SU-DHL-6 (cell line): ENCODE results near the gene TEC.

Experiments used
- H2AFZ ChIP-seq: fragments of 200-600 bp; sonication (generic); 2 replicates; pipeline ENCODE4 v1.6.1; 2014; ENCODE audit warnings: low read depth, mild to moderate bottlenecking, moderate library complexity, mixed read lengths, antibody characterized with exemption, low read length; ENCODE audit not compliant: severe bottlenecking
- H3F3A ChIP-seq: fragments of 200-600 bp; shearing (Covaris generic); 2 replicates; pipeline ENCODE4 v1.6.0; 2016; ENCODE audit warnings: antibody characterized with exemption, mild to moderate bottlenecking; ENCODE audit not compliant: insufficient read depth
- H3K27ac ChIP-seq: fragments of 200-600 bp; sonication (generic); 2 replicates; pipeline ENCODE4 v1.5.1; 2016; ENCODE audit warnings: low read depth, mild to moderate bottlenecking, low read length, moderate library complexity, mixed read lengths
- H3K27me3 ChIP-seq: fragments of 200-600 bp; sonication (generic), shearing (Covaris generic); 2 replicates; pipeline ENCODE4 v1.6.0; 2014; ENCODE audit warnings: mild to moderate bottlenecking, low read length
- H3K36me3 ChIP-seq: fragments of 200-600 bp; sonication (generic); 2 replicates; pipeline ENCODE4 v1.6.1; 2014; ENCODE audit warnings: mild to moderate bottlenecking, low read length, mixed read lengths
- H3K4me2 ChIP-seq: fragments of 300-600, 200-600 bp; shearing (Covaris generic), sonication (generic); 2 replicates; pipeline ENCODE4 v1.6.0; 2014; ENCODE audit warnings: low read length, low read depth, mild to moderate bottlenecking; ENCODE audit not compliant: poor library complexity, severe bottlenecking
- H3K4me3 ChIP-seq: fragments of 200-600 bp; sonication (generic); 2 replicates; pipeline ENCODE4 v1.5.1; 2014; ENCODE audit warnings: antibody characterized with exemption, low read length, mild to moderate bottlenecking, mixed read lengths; ENCODE audit not compliant: insufficient read depth, poor library complexity, severe bottlenecking
- H3K79me2 ChIP-seq: fragments of 200-600 bp; sonication (generic); 2 replicates; pipeline ENCODE4 v1.6.1; 2014; ENCODE audit warnings: mild to moderate bottlenecking, low read length, moderate library complexity; ENCODE audit not compliant: insufficient read depth
- H3K9ac ChIP-seq: fragments of 200-600 bp; sonication (generic); 2 replicates; pipeline ENCODE4 v1.7.0; 2014; ENCODE audit warnings: mild to moderate bottlenecking, low read length
- H3K9me2 ChIP-seq: fragments of 200-600 bp; sonication (generic); replicated peaks from 2 replicates; pipeline ENCODE4 v1.6.1; 2014; ENCODE audit warnings: low read length; ENCODE audit not compliant: insufficient read depth
- H3K9me3 ChIP-seq: fragments of 200-600 bp; sonication (generic); 2 replicates; pipeline ENCODE4 v1.6.1; 2014; ENCODE audit warnings: low read length, mixed read lengths; ENCODE audit not compliant: insufficient read depth
- H4K20me1 ChIP-seq: fragments of 200-600 bp; sonication (generic); 2 replicates; pipeline ENCODE4 v1.6.1; 2014; ENCODE audit warnings: low read depth, mild to moderate bottlenecking, antibody characterized with exemption, low read length, moderate library complexity, mixed read lengths
- EZH2phosphoT487 ChIP-seq: fragments of 200-600 bp; sonication (generic), shearing (Covaris generic); conservative IDR thresholded peaks from 2 replicates; pipeline ENCODE4 v1.6.1; 2018; ENCODE audit warnings: mild to moderate bottlenecking, antibody characterized with exemption, low read length, moderate library complexity, mixed read lengths
- TF ChIP-seq, protein P1 (sequence below): fragments of 200-600 bp; sonication (generic); IDR thresholded peaks from one replicate; pipeline ENCODE4 v1.5.1; 2017; ENCODE audit warnings: antibody characterized with exemption, mild to moderate bottlenecking, low read length, moderate library complexity; ENCODE audit not compliant: insufficient read depth, poor library complexity, severe bottlenecking

TEC gene

DNA sequence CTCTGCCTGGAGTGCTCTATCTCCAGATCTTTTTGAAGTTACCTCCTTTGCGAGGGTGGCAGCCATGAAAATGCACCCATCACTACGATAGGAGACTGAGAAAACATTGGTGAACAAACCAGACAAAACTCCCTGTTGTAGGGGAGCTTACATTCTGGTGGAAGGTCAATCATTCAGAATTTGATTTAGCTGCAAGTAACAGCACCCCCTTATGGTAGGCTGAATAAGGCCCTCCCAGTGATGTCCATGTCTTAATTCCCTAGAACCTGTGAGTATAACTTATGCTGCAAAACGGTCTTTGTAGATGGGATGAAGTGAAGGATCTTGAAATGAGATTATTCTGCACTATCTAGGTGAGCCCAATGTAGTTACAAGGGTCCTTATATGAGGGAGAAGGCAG lies 5.6 kb upstream of the TEC start:
- H3K4me2 ChIP-seq: peak overlapping the region; percentile 50
- peak overlapping the region; percentile 34 for H3K9ac ChIP-seq
- H3K9me3 ChIP-seq: no peaks in the 10 kb centered on the region
- peak overlapping the region; percentile 62 for H3K27ac ChIP-seq
- H3K4me3 ChIP-seq: peak overlapping the region; percentile 18
- no peaks in the 10 kb centered on the region for H4K20me1 ChIP-seq
- peaks cover 13% of the 10 kb centered on the region; the same call in 1 of the 2 replicates for H3K79me2 ChIP-seq
- H3F3A ChIP-seq: peaks cover 35% of the 10 kb centered on the region
- no peaks in the 10 kb centered on the region for H3K36me3 ChIP-seq
- H3K27me3 ChIP-seq: no peaks in the 10 kb centered on the region
- no peaks in the 10 kb centered on the region for H3K9me2 ChIP-seq
- H2AFZ ChIP-seq: no peak overlapping the region
- TF ChIP-seq EZH2phosphoT487: no peak
- TF ChIP-seq, protein P1, sequence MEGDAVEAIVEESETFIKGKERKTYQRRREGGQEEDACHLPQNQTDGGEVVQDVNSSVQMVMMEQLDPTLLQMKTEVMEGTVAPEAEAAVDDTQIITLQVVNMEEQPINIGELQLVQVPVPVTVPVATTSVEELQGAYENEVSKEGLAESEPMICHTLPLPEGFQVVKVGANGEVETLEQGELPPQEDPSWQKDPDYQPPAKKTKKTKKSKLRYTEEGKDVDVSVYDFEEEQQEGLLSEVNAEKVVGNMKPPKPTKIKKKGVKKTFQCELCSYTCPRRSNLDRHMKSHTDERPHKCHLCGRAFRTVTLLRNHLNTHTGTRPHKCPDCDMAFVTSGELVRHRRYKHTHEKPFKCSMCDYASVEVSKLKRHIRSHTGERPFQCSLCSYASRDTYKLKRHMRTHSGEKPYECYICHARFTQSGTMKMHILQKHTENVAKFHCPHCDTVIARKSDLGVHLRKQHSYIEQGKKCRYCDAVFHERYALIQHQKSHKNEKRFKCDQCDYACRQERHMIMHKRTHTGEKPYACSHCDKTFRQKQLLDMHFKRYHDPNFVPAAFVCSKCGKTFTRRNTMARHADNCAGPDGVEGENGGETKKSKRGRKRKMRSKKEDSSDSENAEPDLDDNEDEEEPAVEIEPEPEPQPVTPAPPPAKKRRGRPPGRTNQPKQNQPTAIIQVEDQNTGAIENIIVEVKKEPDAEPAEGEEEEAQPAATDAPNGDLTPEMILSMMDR: peak; percentile 86

DNA sequence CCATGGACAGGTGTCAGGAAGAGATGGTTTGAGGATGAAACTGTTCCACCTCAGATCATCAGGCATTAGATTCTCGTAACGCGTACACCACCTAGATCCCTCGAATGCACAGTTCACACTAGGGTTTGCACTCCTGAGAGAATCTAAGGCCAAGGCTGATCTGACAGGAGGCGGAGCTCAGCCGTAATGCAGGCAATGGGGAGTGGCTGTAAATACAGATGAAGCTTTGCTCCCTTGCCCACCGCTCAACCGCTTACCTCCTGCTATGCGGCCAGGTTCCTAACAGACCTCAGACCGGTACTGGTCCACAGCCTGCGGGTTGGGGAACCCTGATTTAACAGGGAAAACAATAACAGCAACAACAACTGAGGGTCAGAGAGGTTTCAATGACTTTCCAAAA lies 2.0 kb upstream of the TEC start:
- Histone ChIP-seq H3K4me2 (peak overlapping the region; percentile 97), H2AFZ (peak overlapping the region; percentile 33), H3K27ac (peak overlapping the region; percentile 94)

DNA sequence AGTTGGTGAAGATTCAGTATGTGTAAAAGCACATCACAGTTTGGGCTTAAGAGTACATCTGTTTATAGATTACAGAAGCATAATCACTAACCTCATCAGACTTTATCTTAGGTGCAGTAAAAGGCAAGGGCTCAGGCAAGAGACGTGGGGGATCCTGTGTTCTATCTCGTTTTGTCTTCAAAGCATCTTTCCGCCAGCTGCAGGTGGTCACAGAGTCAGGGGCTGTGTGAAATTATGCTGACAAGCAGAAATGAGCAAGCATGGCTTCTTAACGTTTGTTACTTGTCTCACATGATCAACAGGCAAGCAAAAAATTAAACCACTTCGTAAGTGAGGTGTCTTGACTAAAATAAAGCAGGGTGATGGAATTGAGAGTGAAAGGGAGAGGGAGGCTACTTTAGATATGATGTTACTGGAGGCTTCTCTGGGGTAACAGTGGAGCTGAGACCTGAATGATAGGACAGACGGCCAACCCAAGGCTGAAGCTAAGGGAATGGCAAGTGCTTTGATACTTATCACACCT lies 1.4 kb upstream of the TEC start:
- Histone ChIP-seq H3K4me3 (peak overlapping the region; percentile 68), H3K79me2 (peaks cover 49% of the 10 kb centered on the region), H2AFZ (peak overlapping the region; percentile 62), H3K9ac (peak overlapping the region; percentile 85), H3K9me3 (no peaks in the 10 kb centered on the region), H3K36me3 (peaks cover 4% of the 10 kb centered on the region; the same call in 1 of the 2 replicates), H3K4me2 (peak overlapping the region; percentile 97), H3K27ac (peak overlapping the region; percentile 94), H3K9me2 (no peaks in the 10 kb centered on the region), H3K27me3 (no peaks in the 10 kb centered on the region), H4K20me1 (peaks cover 13% of the 10 kb centered on the region), H3F3A (peaks cover 43% of the 10 kb centered on the region)
- TF ChIP-seq, protein P1: no peak
- TF ChIP-seq EZH2phosphoT487: no peak

More for the DNA sequence above, 2.0 kb upstream of the TEC start:
- H4K20me1 ChIP-seq: peaks cover 13% of the 10 kb centered on the region
- H3K9me3 ChIP-seq: no peaks in the 10 kb centered on the region
- peaks cover 42% of the 10 kb centered on the region for H3K79me2 ChIP-seq
- H3K9ac ChIP-seq: peak overlapping the region; percentile 85
- TF ChIP-seq EZH2phosphoT487: no peak
- TF ChIP-seq, protein P1: no peak
- peaks cover 43% of the 10 kb centered on the region for H3F3A ChIP-seq
- H3K36me3 ChIP-seq: peaks cover 4% of the 10 kb centered on the region; the same call in 1 of the 2 replicates
- H3K4me3 ChIP-seq: peak overlapping the region; percentile 68
- no peaks in the 10 kb centered on the region for H3K9me2 ChIP-seq
- no peaks in the 10 kb centered on the region for H3K27me3 ChIP-seq
